NCI-H446 treated with DMSO at 0.1 percent for 48 hours (cell line): ENCODE results near the gene KLRF1.

Experiments used
- DNase-seq: peaks from one replicate; lab custom pipeline; 2025; lab: John Stamatoyannopoulos, UW

Gene KLRF1

GRCh38 chr12:9809338-9809737 is 17.9 kb upstream of the KLRF1 start:
- no peak for DNase-seq

- no peak for DNase-seq
Observed at GRCh38 chr12:9809866-9810265, 17.4 kb upstream of the KLRF1 start.

GRCh38 chr12:9810671-9811070 is 16.6 kb upstream of the KLRF1 start:
- DNase-seq = no peak

- no peak for DNase-seq
Observed at GRCh38 chr12:9811621-9812020, 15.7 kb upstream of the KLRF1 start.

- no peak for DNase-seq
Observed at GRCh38 chr12:9813821-9814798, 13.2 kb upstream of the KLRF1 start.

- no peak for DNase-seq
Observed at GRCh38 chr12:9820281-9820930, 6.9 kb upstream of the KLRF1 start.

- no peak for DNase-seq
Observed at GRCh38 chr12:9829483-9829882, 2.2 kb downstream of the KLRF1 start.

- DNase-seq = no peak
Observed at GRCh38 chr12:9829982-9830381, 2.7 kb downstream of the KLRF1 start.

GRCh38 chr12:9831720-9832119 is 4.4 kb downstream of the KLRF1 start:
- no peak for DNase-seq

GRCh38 chr12:9843407-9843806 is 16.1 kb downstream of the KLRF1 start:
- DNase-seq = no peak

- no peak for DNase-seq
Observed at GRCh38 chr12:9848899-9849298, 21.6 kb downstream of the KLRF1 start.

GRCh38 chr12:9851050-9851449 is 23.8 kb downstream of the KLRF1 start:
- DNase-seq = no peak

GRCh38 chr12:9851927-9852326 is 24.6 kb downstream of the KLRF1 start:
- DNase-seq = no peak

- no peak for DNase-seq
Observed at GRCh38 chr12:9856151-9856550, 28.9 kb downstream of the KLRF1 start.

GRCh38 chr12:9856894-9857293 is 29.6 kb downstream of the KLRF1 start:
- DNase-seq = no peak

GRCh38 chr12:9858135-9858534 is 30.9 kb downstream of the KLRF1 start:
- DNase-seq = no peak

- no peak for DNase-seq
Observed at GRCh38 chr12:9864913-9865675, 37.8 kb downstream of the KLRF1 start.

- DNase-seq = no peak
Observed at GRCh38 chr12:9866860-9867269, 39.6 kb downstream of the KLRF1 start.

- no peak for DNase-seq
Observed at GRCh38 chr12:9867531-9867930, 40.2 kb downstream of the KLRF1 start.

GRCh38 chr12:9868311-9868801 is 41.1 kb downstream of the KLRF1 start:
- DNase-seq = no peak

- DNase-seq = no peak
Observed at GRCh38 chr12:9868951-9869306, 41.6 kb downstream of the KLRF1 start.
